Measurements from ENCODE around the gene GUCY1B1. TPM values are rescaled to one million over a fixed set of nuclear protein-coding genes. Genes with fewer than 3 reads are reported as not detected.

GUCY1B1 gene
- total RNA-seq, 2 experiments from 2014 or later = not detected

GRCh38 chr4:155780775-155781174 is 22.0 kb downstream of the GUCY1B1 start:
- H4K20me1 ChIP-seq (ENCODE audit: insufficient read depth, low read length) = no peaks in the 10 kb centered on the region
- H3K4me2 ChIP-seq (ENCODE audit: low read length) = no peak overlapping the region
- no TSS peak for BruUV-seq (replicated peaks)
- no peaks in the 10 kb centered on the region for H3K79me2 ChIP-seq (ENCODE audit: insufficient read depth, low read depth, low read length)
- TF ChIP-seq CTCF (conservative IDR thresholded peaks at IDR 0.05; ENCODE audit: low read length) (no peak), EZH2phosphoT487 (IDR thresholded peaks at IDR 0.05; ENCODE audit: borderline replicate concordance, low read depth, low read length) (no peak)
- H3K27ac ChIP-seq (ENCODE audit: low read depth, low read length, poor library complexity, severe bottlenecking) = no peak overlapping the region
- no peak overlapping the region for H2AFZ ChIP-seq (ENCODE audit: low read length)
- H3K9me2 ChIP-seq (ENCODE audit: insufficient read depth, low read length) = no peaks in the 10 kb centered on the region
- CTCF ChIA-PET (ENCODE audit: unreplicated experiment) = no interaction called here
- no peaks in the 10 kb centered on the region for H3K9me3 ChIP-seq (ENCODE audit: low read length)
- H3K36me3 ChIP-seq (ENCODE audit: insufficient read depth, low read length) = no peaks in the 10 kb centered on the region
- intact Hi-C loops (cut with micrococcal nuclease; ENCODE audit: unreplicated experiment) = loop anchor here (10.0 kb wide), 1 partner anchor 966 kb away; no protein-coding TSS in a partner anchor
- no peak overlapping the region for H3K4me3 ChIP-seq (ENCODE audit: low read depth, low read length, poor library complexity, severe bottlenecking)
- POLR2A ChIA-PET = no interaction called here
- H3K4me1 ChIP-seq (ENCODE audit: insufficient read depth, low read length, poor library complexity, severe bottlenecking) = no peaks in the 10 kb centered on the region
- no peak for DNase-seq (ENCODE audit: low spot score)

- Histone ChIP-seq H3K36me3 (ENCODE audit: insufficient read depth, low read length) (no peaks in the 10 kb centered on the region), H3K27ac (ENCODE audit: low read depth, low read length, poor library complexity, severe bottlenecking) (no peak overlapping the region), H3K4me1 (ENCODE audit: insufficient read depth, low read length, poor library complexity, severe bottlenecking) (no peaks in the 10 kb centered on the region), H3K4me3 (ENCODE audit: low read depth, low read length, poor library complexity, severe bottlenecking) (no peak overlapping the region), H3K79me2 (ENCODE audit: insufficient read depth, low read depth, low read length) (no peaks in the 10 kb centered on the region), H3K9me3 (ENCODE audit: low read length) (no peaks in the 10 kb centered on the region), H2AFZ (ENCODE audit: low read length) (no peak overlapping the region), H4K20me1 (ENCODE audit: insufficient read depth, low read length) (no peaks in the 10 kb centered on the region), H3K4me2 (ENCODE audit: low read length) (no peak overlapping the region), H3K9me2 (ENCODE audit: insufficient read depth, low read length) (no peaks in the 10 kb centered on the region)
- BruUV-seq (replicated peaks) = no TSS peak
- ChIA-PET POLR2A (no interaction called here), CTCF (ENCODE audit: unreplicated experiment) (no interaction called here)
- TF ChIP-seq CTCF (conservative IDR thresholded peaks at IDR 0.05; ENCODE audit: low read length) (no peak), EZH2phosphoT487 (IDR thresholded peaks at IDR 0.05; ENCODE audit: borderline replicate concordance, low read depth, low read length) (no peak)
- no peak for DNase-seq (ENCODE audit: low spot score)
- intact Hi-C loops (cut with micrococcal nuclease; ENCODE audit: unreplicated experiment) = loop anchor here (10.0 kb wide), 1 partner anchor 967 kb away; no protein-coding TSS in a partner anchor
Observed at GRCh38 chr4:155781249-155781831, 22.5 kb downstream of the GUCY1B1 start.

- TF ChIP-seq CTCF (conservative IDR thresholded peaks at IDR 0.05; ENCODE audit: low read length) (no peak), EZH2phosphoT487 (IDR thresholded peaks at IDR 0.05; ENCODE audit: borderline replicate concordance, low read depth, low read length) (no peak)
- BruUV-seq (replicated peaks) = no TSS peak
- Histone ChIP-seq H3K4me1 (ENCODE audit: insufficient read depth, low read length, poor library complexity, severe bottlenecking) (no peaks in the 10 kb centered on the region), H3K4me2 (ENCODE audit: low read length) (no peak overlapping the region), H3K4me3 (ENCODE audit: low read depth, low read length, poor library complexity, severe bottlenecking) (no peak overlapping the region), H2AFZ (ENCODE audit: low read length) (no peak overlapping the region), H4K20me1 (ENCODE audit: insufficient read depth, low read length) (no peaks in the 10 kb centered on the region), H3K27ac (ENCODE audit: low read depth, low read length, poor library complexity, severe bottlenecking) (no peak overlapping the region), H3K9me2 (ENCODE audit: insufficient read depth, low read length) (no peaks in the 10 kb centered on the region), H3K79me2 (ENCODE audit: insufficient read depth, low read depth, low read length) (no peaks in the 10 kb centered on the region), H3K36me3 (ENCODE audit: insufficient read depth, low read length) (no peaks in the 10 kb centered on the region), H3K9me3 (ENCODE audit: low read length) (no peaks in the 10 kb centered on the region)
- POLR2A ChIA-PET = no interaction called here
- CTCF ChIA-PET (ENCODE audit: unreplicated experiment) = no interaction called here
- intact Hi-C loops (cut with micrococcal nuclease; ENCODE audit: unreplicated experiment) = loop anchor here (10.0 kb wide), 1 partner anchor 970 kb away; no protein-coding TSS in a partner anchor
- DNase-seq (ENCODE audit: low spot score) = no peak
Observed at GRCh38 chr4:155784637-155785036, 25.8 kb downstream of the GUCY1B1 start.

All from OCI-LY7 (cell line).